H9 (cell line): ENCODE data around the gene RAB31. TPM values are rescaled to one million over a fixed set of nuclear protein-coding genes. Genes with fewer than 3 reads are reported as not detected.

ENCODE experiments used
- DNase-seq: peaks from one replicate; pipeline ENCODE4 v3.0.0-alpha.2; 2017
- H2AFZ ChIP-seq: one replicate; pipeline ENCODE4 v1.6.1; 2013; ENCODE audit warnings: mild to moderate bottlenecking, low read length, control low read depth, moderate library complexity
- H2AK5ac ChIP-seq: 2 replicates; pipeline ENCODE4 v1.6.1; 2013; ENCODE audit warnings: low read length, control low read depth, mixed read lengths; ENCODE audit not compliant: insufficient read length
- H2BK120ac ChIP-seq: one replicate; pipeline ENCODE4 v1.6.1; 2013; ENCODE audit warnings: low read depth, mild to moderate bottlenecking, low read length, control low read depth, inconsistent platforms; ENCODE audit not compliant: poor library complexity, severe bottlenecking
- H2BK12ac ChIP-seq: 2 replicates; pipeline ENCODE4 v1.6.1; 2013; ENCODE audit warnings: low read length, control low read depth, mixed read lengths, low read depth; ENCODE audit not compliant: insufficient read length
- H2BK15ac ChIP-seq: 2 replicates; pipeline ENCODE4 v1.6.1; 2013; ENCODE audit warnings: low read depth, low read length, control low read depth
- H2BK20ac ChIP-seq: one replicate; pipeline ENCODE4 v1.6.1; 2013; ENCODE audit warnings: low read depth, mild to moderate bottlenecking, low read length, control low read depth, inconsistent platforms; ENCODE audit not compliant: poor library complexity, severe bottlenecking
- H2BK5ac ChIP-seq: 2 replicates; pipeline ENCODE4 v1.6.1; 2013; ENCODE audit warnings: low read length, control low read depth, mixed read lengths; ENCODE audit not compliant: insufficient read length
- H3K14ac ChIP-seq: 2 replicates; pipeline ENCODE4 v1.6.1; 2013; ENCODE audit warnings: low read length, control low read depth; ENCODE audit not compliant: insufficient read depth
- H3K18ac ChIP-seq: 2 replicates; pipeline ENCODE4 v1.6.1; 2013; ENCODE audit warnings: low read depth, mild to moderate bottlenecking, mixed read lengths, low read length, control low read depth; ENCODE audit not compliant: insufficient read length
- H3K23ac ChIP-seq: 2 replicates; pipeline ENCODE4 v1.6.1; 2013; ENCODE audit warnings: low read length, control low read depth, mixed read lengths, low read depth; ENCODE audit not compliant: insufficient read length
- H3K23me2 ChIP-seq: 2 replicates; pipeline ENCODE4 v1.6.1; 2013; ENCODE audit warnings: low read depth, mild to moderate bottlenecking, mixed read lengths, low read length, control low read depth; ENCODE audit not compliant: insufficient read length, poor library complexity, severe bottlenecking
- H3K27ac ChIP-seq: 2 replicates; pipeline ENCODE4 v1.5.1; 2013; ENCODE audit warnings: low read length, control low read depth, mixed read lengths, low read depth; ENCODE audit not compliant: insufficient read length
- H3K27me3 ChIP-seq: 2 replicates; pipeline ENCODE4 v1.6.1; 2013; ENCODE audit warnings: low read length, control low read depth, inconsistent platforms; ENCODE audit not compliant: insufficient read depth
- H3K4ac ChIP-seq: 2 replicates; pipeline ENCODE4 v1.6.1; 2013; ENCODE audit warnings: low read depth, mild to moderate bottlenecking, control low read depth, inconsistent platforms, low read length, moderate library complexity
- H3K4me1 ChIP-seq: 2 replicates; pipeline ENCODE4 v1.6.1; 2013; ENCODE audit warnings: low read length, control low read depth, inconsistent platforms; ENCODE audit not compliant: insufficient read depth
- H3K4me2 ChIP-seq: 2 replicates; pipeline ENCODE4 v1.6.1; 2013; ENCODE audit warnings: low read length, control low read depth, mixed read lengths; ENCODE audit not compliant: insufficient read length, insufficient read depth
- H3K56ac ChIP-seq: 2 replicates; pipeline ENCODE4 v1.6.1; 2013; ENCODE audit warnings: low read depth, mild to moderate bottlenecking, mixed read lengths, low read length, control low read depth; ENCODE audit not compliant: insufficient read length
- H3K79me1 ChIP-seq: 2 replicates; pipeline ENCODE4 v1.6.1; 2013; ENCODE audit warnings: low read depth, mild to moderate bottlenecking, moderate library complexity, low read length, control low read depth, inconsistent platforms; ENCODE audit not compliant: insufficient read depth, poor library complexity, severe bottlenecking
- H3K79me2 ChIP-seq: 2 replicates; pipeline ENCODE4 v1.6.1; 2013; ENCODE audit warnings: low read length, control low read depth, inconsistent platforms; ENCODE audit not compliant: insufficient read depth
- H3K9ac ChIP-seq: 2 replicates; pipeline ENCODE4 v1.6.1; 2013; ENCODE audit warnings: low read length, control low read depth, mixed read lengths; ENCODE audit not compliant: insufficient read length; ENCODE audit errors: extremely low read depth
- H3K9me3 ChIP-seq: one replicate; pipeline ENCODE4 v1.6.1; 2013; ENCODE audit warnings: low read depth, low read length, inconsistent platforms; ENCODE audit not compliant: control insufficient read depth
- H3T11ph ChIP-seq: one replicate; pipeline ENCODE4 v1.6.1; 2013; ENCODE audit warnings: mild to moderate bottlenecking, low read length, control low read depth, inconsistent platforms
- H4K20me1 ChIP-seq: one replicate; pipeline ENCODE4 v1.6.1; 2013; ENCODE audit not compliant: control insufficient read depth, insufficient read length, insufficient read depth
- H4K5ac ChIP-seq: 2 replicates; pipeline ENCODE4 v1.6.1; 2013; ENCODE audit warnings: low read depth, mild to moderate bottlenecking, mixed read lengths, low read length, control low read depth; ENCODE audit not compliant: insufficient read length
- H4K8ac ChIP-seq: replicated peaks from 2 replicates; pipeline ENCODE4 v1.6.1; 2013; ENCODE audit warnings: low read length, control low read depth, mixed read lengths, low read depth; ENCODE audit not compliant: insufficient read length
- H4K91ac ChIP-seq: 2 replicates; pipeline ENCODE4 v1.6.1; 2013; ENCODE audit warnings: low read depth, mild to moderate bottlenecking, moderate library complexity, mixed read lengths, low read length, control low read depth; ENCODE audit not compliant: insufficient read length
- H3K27ac Mint-ChIP-seq, 3 experiments: 2 replicates in 2 of 3; 3 replicates in 1 of 3; pipeline ENCODE4 v1.8.0; 2020 to 2021; ENCODE audit warnings: mixed read lengths in 3 of 3, mild to moderate bottlenecking in 1 of 3, moderate library complexity in 1 of 3
- H3K27me3 Mint-ChIP-seq: 2 replicates; pipeline ENCODE4 v1.8.0; 2021; ENCODE audit warnings: low read depth, mild to moderate bottlenecking, moderate library complexity, mixed read lengths
- H3K36me3 Mint-ChIP-seq, 3 experiments: 2 replicates in 2 of 3; 3 replicates in 1 of 3; pipeline ENCODE4 v1.8.0; 2020 to 2021; ENCODE audit warnings: low read depth in 3 of 3, mixed read lengths in 3 of 3; ENCODE audit not compliant: insufficient read depth in 1 of 3
- H3K4me1 Mint-ChIP-seq, 2 experiments: 2 replicates each; pipeline ENCODE4 v1.8.0; 2020; ENCODE audit warnings: mixed read lengths in 2 of 2
- H3K4me3 Mint-ChIP-seq, 2 experiments: 2 replicates in 1 of 2; 3 replicates in 1 of 2; pipeline ENCODE4 v1.8.0; 2020 to 2021; ENCODE audit warnings: mild to moderate bottlenecking in 2 of 2, mixed read lengths in 2 of 2, moderate library complexity in 1 of 2
- H3K9me3 Mint-ChIP-seq, 2 experiments: 2 replicates in 1 of 2; 3 replicates in 1 of 2; pipeline ENCODE4 v1.8.0; 2020; ENCODE audit warnings: mild to moderate bottlenecking in 2 of 2, mixed read lengths in 2 of 2, moderate library complexity in 1 of 2
- WGBS: extraction: QIAGEN DNeasy Blood & Tissue Kit; methylation state at CpG from one replicate; pipeline ENCODE4 v1.1.7; 2013; ENCODE audit warnings: missing lambda C conversion rate, low lambda C conversion rate, mixed read lengths; ENCODE audit not compliant: insufficient read length; ENCODE audit errors: extremely low coverage; 5-methylcytosine and 5-hydroxymethylcytosine counted together
- total RNA-seq: library from RNA; stranded (reverse); gene quantifications from 2 replicates; pipeline ENCODE4 v1.2.1, GENCODE V29; 2021
- TF ChIP-seq, protein P1 (sequence below): fragments of 200-600 bp; sonication (generic); conservative IDR thresholded peaks from 3 replicates; pipeline ENCODE4 v1.8.0; 2021; ENCODE audit warnings: antibody characterized with exemption, mild to moderate bottlenecking

The RAB31 gene
- total RNA-seq, 1 experiment from 2014 or later: 22.4 TPM

DNA sequence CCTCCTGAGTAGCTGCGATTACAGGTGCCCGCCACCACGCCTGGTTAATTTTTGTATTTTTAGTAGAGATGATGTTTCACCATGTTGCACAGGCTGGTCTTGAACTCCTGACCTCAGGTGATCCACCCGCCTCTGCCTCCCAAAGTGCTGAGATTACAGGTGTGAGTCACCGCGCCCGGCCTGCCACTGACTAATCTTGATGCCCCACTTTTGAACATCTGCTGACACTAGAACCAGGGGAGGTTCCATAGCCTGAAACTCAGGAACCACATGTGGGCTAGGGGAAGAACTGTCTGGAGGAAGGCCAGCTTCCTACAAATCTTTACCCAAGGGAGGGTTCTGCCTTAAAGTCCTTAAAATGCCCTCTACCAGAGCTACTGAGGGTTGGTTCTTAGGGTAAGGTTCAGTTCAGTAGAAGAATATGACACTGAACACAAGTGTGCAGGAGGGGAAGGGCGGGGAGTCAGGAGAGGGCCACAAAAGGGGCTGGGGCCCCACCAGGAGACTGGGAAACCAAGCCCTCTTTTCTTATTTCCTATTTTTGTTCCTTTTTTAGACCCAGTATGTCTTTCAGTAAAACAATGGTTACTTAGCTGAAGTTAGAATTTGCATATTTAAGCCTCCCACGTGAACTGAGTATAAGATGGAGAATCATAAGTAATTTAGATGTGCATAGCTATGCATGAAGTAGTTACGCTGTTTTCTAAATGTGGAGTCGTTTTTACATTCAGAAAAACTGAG, 6.3 kb upstream of the RAB31 start:
- no peak overlapping the region for H2BK12ac ChIP-seq
- Mint-ChIP-seq H3K27me3 (peaks cover 11% of the 10 kb centered on the region), H3K9me3 (no peaks in the 10 kb centered on the region), H3K27ac (peak overlapping the region in 1 of 3 experiments; percentile 43; a peak in 1 of 7 replicates), H3K36me3 (no peaks in the 10 kb centered on the region; a peak in 1 of 7 replicates), H3K4me3 (no peak overlapping the region), H3K4me1 (peaks cover 20 to 24% of the 10 kb centered on the region in 2 experiments)
- no peak overlapping the region for H2BK20ac ChIP-seq
- no peaks in the 10 kb centered on the region for H3K79me1 ChIP-seq
- H3K56ac ChIP-seq: no peak overlapping the region
- TF ChIP-seq, protein P1, sequence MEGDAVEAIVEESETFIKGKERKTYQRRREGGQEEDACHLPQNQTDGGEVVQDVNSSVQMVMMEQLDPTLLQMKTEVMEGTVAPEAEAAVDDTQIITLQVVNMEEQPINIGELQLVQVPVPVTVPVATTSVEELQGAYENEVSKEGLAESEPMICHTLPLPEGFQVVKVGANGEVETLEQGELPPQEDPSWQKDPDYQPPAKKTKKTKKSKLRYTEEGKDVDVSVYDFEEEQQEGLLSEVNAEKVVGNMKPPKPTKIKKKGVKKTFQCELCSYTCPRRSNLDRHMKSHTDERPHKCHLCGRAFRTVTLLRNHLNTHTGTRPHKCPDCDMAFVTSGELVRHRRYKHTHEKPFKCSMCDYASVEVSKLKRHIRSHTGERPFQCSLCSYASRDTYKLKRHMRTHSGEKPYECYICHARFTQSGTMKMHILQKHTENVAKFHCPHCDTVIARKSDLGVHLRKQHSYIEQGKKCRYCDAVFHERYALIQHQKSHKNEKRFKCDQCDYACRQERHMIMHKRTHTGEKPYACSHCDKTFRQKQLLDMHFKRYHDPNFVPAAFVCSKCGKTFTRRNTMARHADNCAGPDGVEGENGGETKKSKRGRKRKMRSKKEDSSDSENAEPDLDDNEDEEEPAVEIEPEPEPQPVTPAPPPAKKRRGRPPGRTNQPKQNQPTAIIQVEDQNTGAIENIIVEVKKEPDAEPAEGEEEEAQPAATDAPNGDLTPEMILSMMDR: no peak
- no peak overlapping the region for H4K5ac ChIP-seq
- no CpG with 5 or more reads among the region's 11 CpGs for WGBS
- no peak overlapping the region for H3K23ac ChIP-seq
- H3K79me2 ChIP-seq: no peaks in the 10 kb centered on the region
- H3K27me3 ChIP-seq: no peaks in the 10 kb centered on the region
- H2AFZ ChIP-seq: no peak overlapping the region
- H3K18ac ChIP-seq: no peak overlapping the region
- H3K4me1 ChIP-seq: peaks cover 3% of the 10 kb centered on the region; the same call in 1 of the 2 replicates
- DNase-seq: no peak
- H4K91ac ChIP-seq: no peak overlapping the region
- H4K20me1 ChIP-seq: no peaks in the 10 kb centered on the region
- H3K9me3 ChIP-seq: no peaks in the 10 kb centered on the region
- H2BK5ac ChIP-seq: no peak overlapping the region
- H2BK15ac ChIP-seq: no peak overlapping the region; the same call in 1 of the 2 replicates
- H3K4ac ChIP-seq: no peak overlapping the region
- H3K14ac ChIP-seq: no peak overlapping the region
- H3K4me2 ChIP-seq: no peak overlapping the region
- H3T11ph ChIP-seq: no peak overlapping the region
- no peak overlapping the region for H2AK5ac ChIP-seq
- H2BK120ac ChIP-seq: no peak overlapping the region
- no peak overlapping the region for H3K27ac ChIP-seq
- H3K23me2 ChIP-seq: no peaks in the 10 kb centered on the region
- H3K9ac ChIP-seq: no peak overlapping the region
- H4K8ac ChIP-seq: no peak overlapping the region
